NCI-H187 (cell line): ENCODE data around the gene CACNA1G.

Experiments used
- DNase-seq, 2 experiments: peaks; one replicate each; lab custom pipeline; 2025; lab: John Stamatoyannopoulos, UW

The CACNA1G gene

GRCh38 chr17:50613007-50613992 lies 52.8 kb downstream of the CACNA1G start:
- no peak for DNase-seq

GRCh38 chr17:50614471-50615051 lies 54.0 kb downstream of the CACNA1G start:
- no peak for DNase-seq

- no peak for DNase-seq
Measured at GRCh38 chr17:50615828-50616227, 55.3 kb downstream of the CACNA1G start.

- no peak for DNase-seq
Measured at GRCh38 chr17:50618300-50618699, 57.8 kb downstream of the CACNA1G start.

DNA sequence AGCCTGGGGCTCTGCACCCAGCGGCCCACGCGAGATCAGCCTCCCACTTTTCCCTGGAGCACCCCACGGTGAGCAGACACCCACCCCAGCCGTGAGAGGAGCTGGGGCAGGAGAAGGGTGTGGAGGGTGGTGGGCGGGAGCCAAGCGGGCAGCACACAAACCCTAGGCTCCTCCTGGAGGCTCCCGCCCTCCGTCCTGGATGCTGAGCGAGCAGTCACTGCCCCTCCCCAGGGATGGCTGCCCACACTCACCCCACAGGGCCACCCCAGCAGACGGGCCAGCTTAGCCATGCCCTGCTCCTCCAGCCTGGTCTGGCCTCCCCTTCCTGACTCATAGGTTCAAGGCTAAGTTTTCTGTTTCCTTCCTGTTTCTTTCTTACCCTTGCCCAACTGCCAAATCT lies 58.4 kb downstream of the CACNA1G start:
- DNase-seq, result no peak

GRCh38 chr17:50619489-50619888 lies 59.0 kb downstream of the CACNA1G start:
- DNase-seq, result no peak

- no peak for DNase-seq
Measured at GRCh38 chr17:50620237-50620636, 59.7 kb downstream of the CACNA1G start.

GRCh38 chr17:50620858-50621257 lies 60.3 kb downstream of the CACNA1G start:
- no peak for DNase-seq

DNA sequence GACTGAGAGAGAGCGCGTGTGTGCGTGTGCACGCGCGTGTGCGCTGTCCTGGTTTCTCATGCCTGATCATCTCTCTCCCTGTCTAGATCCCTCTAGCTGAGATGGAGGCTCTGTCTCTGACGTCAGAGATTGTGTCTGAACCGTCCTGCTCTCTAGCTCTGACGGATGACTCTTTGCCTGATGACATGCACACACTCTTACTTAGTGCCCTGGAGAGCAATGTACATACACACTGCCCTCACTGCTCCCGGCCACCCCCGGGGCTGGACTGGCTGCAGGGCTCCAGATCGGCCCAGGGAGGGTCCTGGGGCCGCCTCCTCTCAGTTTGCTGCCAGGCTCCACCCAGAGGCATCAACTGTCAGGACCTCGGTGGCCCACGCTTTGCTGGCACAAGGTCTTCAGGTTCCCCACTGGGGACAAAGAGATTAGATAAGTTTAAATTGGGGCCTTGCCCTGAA lies 61.1 kb downstream of the CACNA1G start:
- DNase-seq, result no peak

DNA sequence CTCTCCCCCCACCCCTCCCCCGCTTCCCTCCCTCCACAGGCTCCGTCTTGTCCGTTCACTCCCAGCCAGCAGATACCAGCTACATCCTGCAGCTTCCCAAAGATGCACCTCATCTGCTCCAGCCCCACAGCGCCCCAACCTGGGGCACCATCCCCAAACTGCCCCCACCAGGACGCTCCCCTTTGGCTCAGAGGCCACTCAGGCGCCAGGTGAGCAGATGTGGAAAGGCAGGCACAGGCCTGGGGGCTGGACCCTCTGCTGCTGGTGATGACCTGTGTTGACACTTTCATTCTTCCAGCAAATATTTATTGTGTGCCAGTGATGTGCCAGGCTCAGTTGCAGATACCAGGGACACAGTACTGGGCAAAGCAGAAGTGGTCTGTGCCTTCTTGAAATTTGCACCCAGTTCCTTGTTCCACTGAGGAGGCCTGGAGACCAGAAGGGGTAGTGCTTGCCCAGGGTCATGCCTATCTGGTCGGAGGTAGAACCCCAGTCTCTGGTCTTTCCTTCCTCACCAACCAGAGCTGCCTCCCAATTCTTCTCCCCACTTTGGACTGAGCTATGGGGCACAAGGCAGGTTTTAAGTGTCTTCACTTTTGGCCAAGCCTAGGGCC lies 63.9 kb downstream of the CACNA1G start:
- DNase-seq, result no peak

DNA sequence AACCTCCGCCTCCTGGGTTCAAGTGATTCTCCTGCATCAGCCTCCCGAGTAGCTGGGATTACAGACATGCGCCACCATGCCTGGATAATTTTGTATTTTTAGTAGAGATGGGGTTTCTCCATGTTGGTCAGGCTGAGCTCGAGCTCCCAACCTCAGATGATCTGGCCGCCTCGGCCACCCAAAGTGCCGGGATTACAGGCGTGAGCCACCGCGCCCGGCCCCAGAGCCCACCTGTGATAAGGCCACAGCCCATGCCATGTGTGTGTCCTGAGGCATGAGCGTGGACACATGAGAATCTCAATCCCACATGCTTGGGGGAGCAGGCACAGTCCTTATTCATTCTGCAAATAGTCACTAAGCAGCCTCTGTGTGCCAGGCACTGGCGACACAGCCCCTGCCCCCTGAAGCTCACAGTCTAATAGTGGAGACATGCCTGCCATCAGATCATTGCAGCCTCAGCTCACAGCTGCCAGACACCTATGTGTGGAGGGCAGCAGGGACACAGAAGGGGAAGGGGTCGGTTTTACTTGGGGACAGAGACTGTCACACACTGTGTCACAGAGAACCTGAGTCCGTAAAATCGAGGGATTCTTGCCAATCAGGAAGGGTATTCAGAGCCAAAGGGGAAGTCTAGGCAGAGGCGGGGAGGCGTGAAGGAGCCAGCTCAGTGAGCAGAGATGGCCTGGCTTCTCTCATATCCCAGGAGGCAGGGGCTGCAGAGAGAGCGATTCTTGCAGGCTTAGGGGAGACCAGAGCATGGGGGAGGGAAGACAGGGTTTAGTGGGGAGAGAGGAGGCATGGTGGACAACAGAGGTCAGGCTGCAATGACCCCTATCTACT lies 64.7 kb downstream of the CACNA1G start:
- DNase-seq, result no peak

DNA sequence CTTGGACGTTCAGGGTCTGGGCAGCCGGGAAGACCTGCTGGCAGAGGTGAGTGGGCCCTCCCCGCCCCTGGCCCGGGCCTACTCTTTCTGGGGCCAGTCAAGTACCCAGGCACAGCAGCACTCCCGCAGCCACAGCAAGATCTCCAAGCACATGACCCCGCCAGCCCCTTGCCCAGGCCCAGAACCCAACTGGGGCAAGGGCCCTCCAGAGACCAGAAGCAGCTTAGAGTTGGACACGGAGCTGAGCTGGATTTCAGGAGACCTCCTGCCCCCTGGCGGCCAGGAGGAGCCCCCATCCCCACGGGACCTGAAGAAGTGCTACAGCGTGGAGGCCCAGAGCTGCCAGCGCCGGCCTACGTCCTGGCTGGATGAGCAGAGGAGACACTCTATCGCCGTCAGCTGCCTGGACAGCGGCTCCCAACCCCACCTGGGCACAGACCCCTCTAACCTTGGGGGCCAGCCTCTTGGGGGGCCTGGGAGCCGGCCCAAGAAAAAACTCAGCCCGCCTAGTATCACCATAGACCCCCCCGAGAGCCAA lies 65.6 kb downstream of the CACNA1G start:
- DNase-seq, result peak; percentile 27 to 60

DNA sequence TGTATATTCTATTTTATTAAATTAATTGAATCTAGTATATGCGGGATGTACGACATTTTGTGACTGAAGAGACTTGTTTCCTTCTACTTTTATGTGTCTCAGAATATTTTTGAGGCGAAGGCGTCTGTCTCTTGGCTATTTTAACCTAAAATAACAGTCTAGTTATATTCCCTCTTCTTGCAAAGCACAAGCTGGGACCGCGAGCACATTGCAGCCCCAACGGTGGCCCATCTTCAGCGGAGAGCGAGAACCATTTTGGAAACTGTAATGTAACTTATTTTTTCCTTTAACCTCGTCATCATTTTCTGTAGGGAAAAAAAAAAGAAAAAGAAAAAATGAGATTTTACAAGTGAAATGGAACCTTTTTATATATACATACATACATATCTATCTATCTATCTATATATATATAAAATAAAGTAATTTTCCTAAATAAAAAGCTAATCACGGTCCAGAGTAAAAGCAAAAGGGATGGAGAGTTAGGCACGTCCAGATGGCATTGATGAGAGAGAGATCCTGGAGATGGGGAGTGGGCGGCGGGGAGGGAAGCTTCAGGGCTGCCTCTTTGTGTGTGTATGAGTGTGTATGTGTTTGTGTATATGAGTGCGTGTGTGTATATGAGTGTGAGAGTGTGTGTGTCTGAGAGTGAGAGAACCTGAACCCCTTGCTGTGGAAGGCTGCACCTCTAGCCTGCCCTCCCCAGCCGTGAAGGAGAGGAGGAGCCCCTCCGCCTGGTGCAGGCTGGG lies 66.7 kb downstream of the CACNA1G start:
- no peak for DNase-seq

DNA sequence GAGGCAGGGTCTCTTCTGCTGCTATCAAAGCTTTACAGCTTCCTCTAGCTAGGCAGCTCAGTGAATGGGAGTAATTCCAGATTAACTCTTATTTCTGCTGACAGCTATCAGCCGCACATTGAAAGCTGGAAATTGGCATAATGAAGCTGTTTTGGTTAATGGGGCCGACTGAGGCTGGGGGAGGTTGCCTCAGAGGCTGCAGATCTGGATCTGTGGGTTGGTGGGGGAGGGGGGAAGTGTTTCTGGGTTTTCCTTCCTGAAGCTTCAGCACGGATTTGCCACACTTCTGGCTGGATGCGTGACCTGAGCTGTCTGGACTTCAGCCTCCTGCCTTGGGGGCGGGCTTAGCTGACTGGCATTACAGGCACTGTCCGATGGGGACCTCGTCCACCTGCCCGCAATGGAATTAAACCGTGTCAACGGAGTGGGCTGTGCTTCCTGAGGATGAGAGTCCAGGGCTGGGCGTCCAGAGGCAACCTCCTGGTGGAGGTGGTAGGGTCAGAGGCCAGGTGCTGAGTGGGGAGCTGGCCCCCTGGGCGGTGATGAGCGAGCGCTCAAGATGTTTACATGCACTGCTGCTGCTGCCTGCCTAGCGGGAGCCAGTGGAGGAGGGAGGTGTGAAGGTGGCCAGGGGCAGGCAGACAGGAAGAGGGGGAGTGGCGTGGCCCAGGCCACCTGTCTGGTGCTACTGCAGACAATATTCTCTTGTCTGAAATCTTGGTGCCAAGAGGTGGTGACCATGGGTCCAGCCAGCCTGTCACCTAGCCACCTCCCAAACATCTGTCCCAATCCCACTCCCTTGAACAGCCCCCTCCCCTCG lies 67.5 kb downstream of the CACNA1G start:
- no peak for DNase-seq

DNA sequence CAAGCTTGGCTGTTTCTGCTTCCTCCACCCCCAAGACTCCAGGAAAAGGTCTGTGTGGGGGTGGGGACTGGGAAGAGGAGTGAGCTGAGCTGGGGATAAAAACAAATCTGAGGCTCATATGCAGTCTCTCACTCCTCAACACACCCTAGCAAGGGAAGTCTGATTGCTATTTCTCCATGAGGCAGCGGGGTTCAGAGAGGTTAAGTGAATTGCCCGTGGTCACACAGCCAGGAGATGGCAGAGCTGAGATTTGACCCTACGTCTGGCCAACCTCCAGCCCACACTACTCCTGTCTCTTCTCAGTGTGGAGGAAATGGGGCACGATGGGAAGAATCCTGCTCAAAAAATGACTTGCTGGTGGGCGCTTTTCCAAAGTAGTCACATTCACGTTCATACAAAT lies 69.4 kb downstream of the CACNA1G start:
- no peak for DNase-seq

- DNase-seq, result peak in 1 of 2 experiments; percentile 7
Measured at GRCh38 chr17:50630524-50631194, 70.1 kb downstream of the CACNA1G start.

GRCh38 chr17:50631195-50631907 lies 70.8 kb downstream of the CACNA1G start:
- no peak for DNase-seq

- DNase-seq, result no peak
Measured at GRCh38 chr17:50631908-50632571, 71.5 kb downstream of the CACNA1G start.
